Measurements from ENCODE around the gene RIMS3.

The RIMS3 gene

GRCh38 chr1:40652979-40653378 lies 12.5 kb downstream of the RIMS3 start:
- DNase-seq = no peak

DNA sequence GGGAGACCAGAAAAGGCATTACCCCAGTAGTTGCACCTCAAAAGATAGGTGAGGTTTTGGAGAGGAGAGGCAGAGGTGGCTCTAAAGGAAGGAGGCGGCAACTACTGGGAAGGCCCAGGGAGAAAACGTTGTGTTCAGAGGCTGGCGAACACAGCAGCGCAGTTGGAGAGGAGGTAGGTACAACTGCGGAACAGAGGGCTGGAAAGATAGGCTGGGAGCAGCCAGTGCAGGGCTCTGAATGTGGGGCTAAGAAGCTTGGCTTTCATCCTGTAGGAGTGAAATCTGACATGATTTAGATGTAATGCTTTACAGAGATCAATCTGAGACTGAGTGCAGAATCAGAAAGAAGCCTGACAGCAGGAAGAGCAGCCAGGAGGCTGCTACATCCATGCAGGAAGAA lies 13.0 kb downstream of the RIMS3 start:
- no peak for DNase-seq

DNA sequence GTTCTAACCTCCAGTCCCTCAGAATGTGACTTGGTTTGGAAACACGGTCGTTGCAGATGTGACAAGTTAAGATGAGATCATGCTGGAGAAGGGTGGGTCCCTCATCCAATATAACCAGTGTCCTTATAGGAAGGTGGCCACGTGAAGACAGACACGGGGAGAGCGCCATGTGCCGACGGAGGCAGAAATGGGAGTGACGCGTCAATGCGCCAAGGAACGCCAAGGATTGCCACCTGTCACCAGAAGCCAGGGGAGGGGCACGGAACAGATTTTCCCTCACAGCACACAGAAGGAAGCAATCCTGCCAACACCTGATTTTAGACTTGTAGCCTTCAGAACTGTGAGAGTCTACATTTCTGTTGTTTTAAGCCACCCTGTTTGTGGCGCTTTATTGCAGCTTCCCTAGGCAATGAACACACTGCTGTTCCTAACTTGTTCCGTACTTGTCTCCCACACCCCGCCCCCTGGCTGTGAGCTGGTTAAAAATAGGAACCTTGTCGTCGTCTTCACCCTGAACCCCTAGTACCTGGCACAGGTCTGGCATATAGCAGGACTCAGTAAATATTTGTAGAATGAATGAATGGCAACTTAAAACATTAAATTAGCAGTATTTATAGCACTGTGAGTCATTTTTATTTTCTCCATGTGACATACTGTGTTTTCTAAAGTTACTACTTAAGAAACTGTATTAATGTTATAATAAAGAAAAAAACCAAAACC lies 14.2 kb downstream of the RIMS3 start:
- DNase-seq = no peak

- DNase-seq = no peak
Observed at GRCh38 chr1:40650075-40650474, 15.4 kb downstream of the RIMS3 start.

DNA sequence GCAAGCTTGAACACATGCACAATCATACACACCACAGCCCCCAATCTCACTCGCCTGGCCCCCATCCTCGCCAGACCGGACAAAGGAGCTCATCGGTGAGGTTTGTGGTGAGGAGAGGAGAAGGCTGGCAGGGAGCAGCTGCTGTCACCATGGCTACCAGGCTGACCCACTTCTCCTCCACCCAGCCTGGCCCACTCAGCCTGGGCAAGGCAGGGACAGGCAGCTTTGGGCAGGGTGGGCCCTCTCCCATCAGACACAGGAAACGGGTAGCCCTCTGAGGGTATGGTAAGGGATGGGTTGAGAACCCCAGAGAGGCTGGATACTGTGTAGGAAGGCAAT lies 15.9 kb downstream of the RIMS3 start:
- no peak for DNase-seq

GRCh38 chr1:40648928-40649591 lies 16.4 kb downstream of the RIMS3 start:
- DNase-seq = no peak

GRCh38 chr1:40648200-40648599 lies 17.3 kb downstream of the RIMS3 start:
- no peak for DNase-seq

- no peak for DNase-seq
Observed at GRCh38 chr1:40646315-40646714, 19.2 kb downstream of the RIMS3 start.

DNA sequence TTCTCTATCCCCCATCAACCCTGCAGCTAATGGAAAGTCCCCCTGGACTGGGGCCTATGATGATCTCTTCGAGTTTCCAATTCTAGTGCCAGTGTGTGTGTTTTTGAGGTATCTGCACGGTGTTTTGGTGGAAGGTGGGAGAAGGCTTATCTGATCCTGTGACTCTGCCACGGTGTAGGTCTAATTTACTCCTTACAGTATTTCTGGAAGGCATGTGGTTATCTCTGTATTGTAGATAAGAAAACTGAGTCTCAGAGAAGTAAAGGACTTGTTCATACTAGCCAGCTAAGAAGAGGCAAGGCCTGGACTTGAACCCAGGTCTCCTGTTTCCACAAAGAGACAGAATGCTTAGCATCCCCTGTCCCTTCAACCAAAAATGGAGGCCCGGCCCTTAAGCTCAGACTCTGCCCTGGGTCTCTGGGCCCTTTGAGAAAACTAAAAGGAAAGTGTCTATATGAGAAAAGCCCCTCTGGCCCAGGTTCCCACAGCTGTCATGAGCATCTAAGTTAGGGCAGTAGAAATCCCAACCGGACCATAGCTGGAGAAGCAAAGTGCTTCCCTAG lies 20.3 kb downstream of the RIMS3 start:
- no peak for DNase-seq

DNA sequence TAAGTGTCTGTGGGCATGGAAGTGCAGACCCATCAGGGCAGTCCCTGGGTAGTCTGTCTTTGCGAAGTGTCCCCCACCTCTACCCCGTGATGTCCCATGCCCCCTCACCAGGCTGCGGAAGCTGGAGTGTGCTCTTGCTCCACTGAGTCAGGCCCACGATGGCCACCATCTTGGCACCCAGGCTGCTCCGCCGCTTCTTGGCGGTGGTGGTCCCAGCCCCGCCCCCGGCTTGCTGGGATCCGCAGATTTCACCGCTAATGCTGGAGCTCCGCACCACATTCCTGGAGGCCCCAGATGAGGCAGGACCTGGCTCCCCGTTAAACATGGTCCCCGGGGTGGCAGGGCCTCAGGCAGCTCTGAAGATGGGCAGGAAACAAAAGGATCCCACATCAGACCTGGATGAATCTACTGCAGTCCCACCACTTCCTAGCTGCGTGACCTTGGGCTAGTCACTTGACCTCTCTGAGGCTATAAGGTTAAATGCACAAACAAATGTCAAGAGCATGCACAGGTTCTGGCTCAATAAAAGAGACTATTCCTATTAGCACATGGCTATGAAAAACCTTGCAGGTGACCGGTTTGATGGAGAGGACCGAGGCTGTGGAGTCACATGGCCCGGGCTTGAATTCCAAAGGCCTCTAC lies 23.8 kb downstream of the RIMS3 start:
- DNase-seq = no peak

GRCh38 chr1:40640314-40641076 lies 25.0 kb downstream of the RIMS3 start:
- DNase-seq = no peak

- DNase-seq = no peak
Observed at GRCh38 chr1:40638097-40639036, 27.1 kb downstream of the RIMS3 start.

GRCh38 chr1:40637470-40638007 lies 27.9 kb downstream of the RIMS3 start:
- no peak for DNase-seq

- DNase-seq = no peak
Observed at GRCh38 chr1:40636777-40637176, 28.7 kb downstream of the RIMS3 start.

- no peak for DNase-seq
Observed at GRCh38 chr1:40635763-40636500, 29.6 kb downstream of the RIMS3 start.

- no peak for DNase-seq
Observed at GRCh38 chr1:40634901-40635655, 30.4 kb downstream of the RIMS3 start.

DNA sequence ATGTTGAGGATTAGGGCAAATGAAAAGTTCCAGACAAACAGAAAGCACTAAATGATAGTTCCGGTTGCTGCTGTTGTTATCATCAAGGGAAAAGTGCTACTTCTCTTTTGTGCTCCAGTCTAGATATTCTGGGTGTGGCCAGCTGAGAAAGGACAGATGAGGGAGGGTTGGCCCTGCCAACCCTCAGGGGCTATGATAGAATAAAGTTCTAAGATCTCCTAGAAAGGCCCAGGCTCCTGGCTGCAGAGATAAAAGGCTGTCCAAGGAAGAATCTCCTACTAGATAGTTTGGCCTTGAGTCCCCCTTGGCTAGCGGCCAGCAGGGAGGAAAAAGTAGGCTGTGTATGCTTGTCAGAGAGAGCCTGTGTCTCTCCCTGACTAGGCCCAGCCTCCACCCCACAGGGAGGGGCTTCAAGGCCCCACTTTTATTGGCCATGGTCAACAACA lies 31.5 kb downstream of the RIMS3 start:
- DNase-seq = no peak

- no peak for DNase-seq
Observed at GRCh38 chr1:40633523-40633922, 32.0 kb downstream of the RIMS3 start.

GRCh38 chr1:40630488-40631223 lies 34.8 kb downstream of the RIMS3 start:
- peak; percentile 13 for DNase-seq
